HFFc6 (cell line): ENCODE data around the gene FNDC8. TPM values are rescaled to one million over a fixed set of nuclear protein-coding genes. Genes with fewer than 3 reads are reported as not detected.

Experiments used
- DNase-seq: peaks from one replicate; pipeline ENCODE4 v3.0.0-alpha.2; 2018
- H3K27ac Mint-ChIP-seq: 2 replicates; pipeline ENCODE4 v1.8.0; 2020; ENCODE audit warnings: mild to moderate bottlenecking, mixed read lengths
- H3K27me3 Mint-ChIP-seq: 2 replicates; pipeline ENCODE4 v1.8.0; 2021; ENCODE audit warnings: mild to moderate bottlenecking, moderate library complexity, mixed read lengths; ENCODE audit not compliant: insufficient read depth
- H3K36me3 Mint-ChIP-seq: 2 replicates; pipeline ENCODE4 v1.8.0; 2021; ENCODE audit warnings: low read depth, mixed read lengths
- H3K4me1 Mint-ChIP-seq: 2 replicates; pipeline ENCODE4 v1.8.0; 2020; ENCODE audit warnings: low read depth, mixed read lengths
- H3K4me3 Mint-ChIP-seq: 2 replicates; pipeline ENCODE4 v1.8.0; 2020; ENCODE audit warnings: mild to moderate bottlenecking, moderate library complexity, mixed read lengths
- H3K9me3 Mint-ChIP-seq: 2 replicates; pipeline ENCODE4 v1.8.0; 2020; ENCODE audit warnings: mild to moderate bottlenecking, mixed read lengths
- CTCF ChIP-seq: fragments of 200-600 bp; sonication (generic); IDR thresholded peaks from 2 replicates; pipeline ENCODE4 v1.5.0; 2021; ENCODE audit warnings: antibody characterized with exemption, mild to moderate bottlenecking
- total RNA-seq, 6 experiments: library from RNA; stranded (reverse); fragmentation: NEBNext Ultra II Directional; extraction: Animal tissue kit (Norgen Biotek cat#: 25700); gene quantifications; 2 replicates in 1 of 6; 3 replicates in 5 of 6; pipeline ENCODE4 v1.2.3, GENCODE V29; 2021

FNDC8 gene
- total RNA-seq, 6 experiments from 2014 or later, result not detected

DNA sequence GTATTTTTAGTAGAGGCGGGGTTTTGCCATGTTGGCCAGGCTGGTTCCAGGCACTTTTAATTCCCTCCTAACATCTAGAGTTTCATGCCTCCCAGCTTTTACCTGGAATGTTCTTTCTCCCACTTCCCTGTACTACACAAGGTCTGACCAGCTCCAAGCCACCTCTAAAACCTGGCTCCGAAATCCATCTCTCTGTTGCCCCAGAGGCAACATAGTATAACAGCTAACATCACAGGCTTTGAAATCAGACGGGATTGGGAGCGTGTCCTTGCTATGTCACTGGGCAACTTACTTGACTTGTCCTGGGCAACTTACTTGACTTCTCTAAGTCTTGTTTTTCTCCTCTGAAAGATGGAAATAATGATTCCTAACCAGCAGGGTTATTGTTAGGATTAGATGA is 41.3 kb downstream of the FNDC8 start:
- peaks cover 7% of the 10 kb centered on the region for H3K4me1 Mint-ChIP-seq
- no peaks in the 10 kb centered on the region for H3K36me3 Mint-ChIP-seq
- no peak overlapping the region for H3K4me3 Mint-ChIP-seq
- no peak overlapping the region for H3K27ac Mint-ChIP-seq
- H3K9me3 Mint-ChIP-seq, result no peaks in the 10 kb centered on the region
- DNase-seq, result no peak
- no peak for TF ChIP-seq CTCF
- peaks cover 15% of the 10 kb centered on the region for H3K27me3 Mint-ChIP-seq

DNA sequence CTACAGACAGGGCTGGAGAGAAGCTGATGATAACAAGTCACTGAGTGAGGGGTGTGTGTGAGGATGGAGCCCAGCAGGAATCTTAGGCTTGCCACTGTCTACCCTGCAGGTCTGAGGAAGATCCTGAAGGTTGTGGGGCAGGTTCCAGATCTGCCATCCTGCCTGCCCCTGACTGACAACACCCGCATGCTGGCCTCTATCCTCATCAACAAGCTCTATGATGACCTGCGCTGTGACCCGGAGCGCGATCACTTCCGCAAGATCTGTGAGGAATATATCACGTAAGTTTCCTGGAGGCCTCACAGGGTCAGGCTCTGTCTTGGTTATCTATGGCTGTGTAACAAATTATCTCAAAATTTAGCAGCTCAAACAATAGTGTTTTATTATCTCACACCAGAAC is 42.5 kb downstream of the FNDC8 start:
- peaks cover 12% of the 10 kb centered on the region for H3K27me3 Mint-ChIP-seq
- H3K9me3 Mint-ChIP-seq, result no peaks in the 10 kb centered on the region
- H3K4me3 Mint-ChIP-seq, result no peak overlapping the region
- TF ChIP-seq CTCF, result no peak
- no peak for DNase-seq
- H3K27ac Mint-ChIP-seq, result no peak overlapping the region
- H3K36me3 Mint-ChIP-seq, result no peaks in the 10 kb centered on the region
- H3K4me1 Mint-ChIP-seq, result peaks cover 11% of the 10 kb centered on the region

- H3K27ac Mint-ChIP-seq, result no peak overlapping the region
- no peaks in the 10 kb centered on the region for H3K9me3 Mint-ChIP-seq
- H3K4me1 Mint-ChIP-seq, result peaks cover 11% of the 10 kb centered on the region
- peaks cover 10% of the 10 kb centered on the region for H3K27me3 Mint-ChIP-seq
- no peaks in the 10 kb centered on the region for H3K36me3 Mint-ChIP-seq
- no peak for TF ChIP-seq CTCF
- no peak overlapping the region for H3K4me3 Mint-ChIP-seq
- DNase-seq, result no peak
Measured at GRCh38 chr17:35164716-35165115, 43.3 kb downstream of the FNDC8 start.

- H3K27me3 Mint-ChIP-seq, result peaks cover 13% of the 10 kb centered on the region
- no peaks in the 10 kb centered on the region for H3K9me3 Mint-ChIP-seq
- no peak for DNase-seq
- H3K4me3 Mint-ChIP-seq, result no peak overlapping the region
- H3K36me3 Mint-ChIP-seq, result no peaks in the 10 kb centered on the region
- no peak for TF ChIP-seq CTCF
- peaks cover 12% of the 10 kb centered on the region for H3K4me1 Mint-ChIP-seq
- H3K27ac Mint-ChIP-seq, result no peak overlapping the region
Measured at GRCh38 chr17:35166526-35166925, 45.1 kb downstream of the FNDC8 start.

DNA sequence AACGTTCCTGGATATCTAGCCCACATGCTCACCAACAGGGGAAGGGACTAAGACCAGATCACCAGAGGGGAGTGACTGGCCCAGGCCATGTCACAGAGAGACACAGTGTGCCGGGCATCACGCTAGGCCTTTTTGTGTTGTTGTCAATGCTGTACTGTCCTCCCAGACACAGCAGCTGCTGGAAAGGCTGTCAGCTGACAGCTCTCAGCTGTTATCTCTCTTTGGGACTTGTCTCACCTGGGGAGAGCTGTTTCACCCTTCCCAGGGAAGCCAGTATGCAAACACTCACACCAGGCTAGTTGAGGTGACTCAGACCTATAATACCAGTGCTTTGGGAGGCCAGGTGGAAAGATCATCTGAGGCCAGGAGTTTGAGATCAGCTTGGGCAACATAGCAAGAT is 45.6 kb downstream of the FNDC8 start:
- no peaks in the 10 kb centered on the region for H3K36me3 Mint-ChIP-seq
- DNase-seq, result no peak
- H3K27me3 Mint-ChIP-seq, result peaks cover 11% of the 10 kb centered on the region

More for the DNA sequence above, 45.6 kb downstream of the FNDC8 start:
- Mint-ChIP-seq H3K9me3 (no peaks in the 10 kb centered on the region), H3K4me3 (no peak overlapping the region), H3K4me1 (peaks cover 18% of the 10 kb centered on the region), H3K27ac (no peak overlapping the region)
- TF ChIP-seq CTCF, result no peak
